Colon (tissue), 2 donors: Measurements from ENCODE around the gene FCMR.

Experiments
- FAIRE-seq: peaks from 2 replicates; lab custom pipeline; 2012; peaks lifted over from hg19 to GRCh38; lab: Jason Lieb, UNC
- donor health status: control.
- donor health status: control.

The FCMR gene, protein sequence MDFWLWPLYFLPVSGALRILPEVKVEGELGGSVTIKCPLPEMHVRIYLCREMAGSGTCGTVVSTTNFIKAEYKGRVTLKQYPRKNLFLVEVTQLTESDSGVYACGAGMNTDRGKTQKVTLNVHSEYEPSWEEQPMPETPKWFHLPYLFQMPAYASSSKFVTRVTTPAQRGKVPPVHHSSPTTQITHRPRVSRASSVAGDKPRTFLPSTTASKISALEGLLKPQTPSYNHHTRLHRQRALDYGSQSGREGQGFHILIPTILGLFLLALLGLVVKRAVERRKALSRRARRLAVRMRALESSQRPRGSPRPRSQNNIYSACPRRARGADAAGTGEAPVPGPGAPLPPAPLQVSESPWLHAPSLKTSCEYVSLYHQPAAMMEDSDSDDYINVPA

GRCh38 chr1:206921772-206922265 is at the start of gene FCMR:
Gene FCMR (minus strand): TSS chr1:206921941. CDS start chr1:206921854, 87 bp downstream.
- no peak for FAIRE-seq

DNA sequence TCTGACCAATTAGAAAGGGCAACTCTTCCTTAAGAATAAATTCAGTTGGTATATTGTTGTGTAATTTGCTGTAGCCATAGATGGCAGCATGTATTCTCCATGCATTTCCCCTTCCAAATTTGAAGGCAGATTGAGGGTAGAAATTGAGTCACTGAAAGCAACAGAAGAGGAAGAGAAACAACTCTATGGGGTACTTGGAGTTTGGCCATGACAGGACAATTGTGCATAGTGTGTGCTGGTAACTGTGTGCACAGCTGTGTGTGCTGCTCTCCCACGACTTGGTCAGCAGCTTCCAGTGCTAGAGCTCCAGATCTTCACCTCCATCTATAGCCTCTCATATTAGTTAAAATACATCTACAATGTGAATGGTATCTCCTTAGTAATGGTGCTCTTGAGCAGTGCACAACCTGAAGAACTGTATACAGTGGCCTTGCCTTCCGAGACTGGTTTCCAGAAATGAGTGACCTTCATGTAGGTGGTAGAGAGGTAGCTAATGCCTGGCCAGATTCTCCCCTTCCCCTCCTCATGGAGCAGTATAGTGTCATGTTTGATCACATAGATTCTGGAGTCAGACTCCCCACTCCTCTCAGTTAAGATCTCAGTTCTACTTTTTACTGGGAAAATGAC is 49.4 kb upstream of the FCMR start:
- FAIRE-seq = no peak

DNA sequence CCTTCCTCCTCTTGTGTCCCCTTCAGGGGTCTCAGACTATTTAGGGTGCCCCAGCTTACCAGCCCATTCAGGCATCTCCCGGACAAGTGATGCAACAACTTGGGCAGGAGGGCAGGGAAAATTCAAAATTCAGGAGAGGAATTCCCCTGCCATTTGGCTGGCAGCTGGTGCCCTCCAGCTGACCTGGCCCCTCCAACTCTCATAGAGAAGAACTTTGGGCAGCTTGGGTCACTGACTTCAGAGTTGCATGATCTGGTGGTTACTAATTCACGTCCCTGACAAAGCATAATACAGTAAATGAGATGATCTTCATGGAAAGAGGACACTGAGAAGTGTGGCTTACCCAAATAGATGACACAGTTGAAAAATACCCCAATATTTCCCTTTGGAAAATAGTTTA is 48.7 kb upstream of the FCMR start, which contains the start of gene FCAMR:
Gene FCAMR, minus strand, starts transcription at position 15 of the 400 bp plus-strand sequence. CDS start 335 bp downstream, outside the sequence.
- FAIRE-seq = no peak

GRCh38 chr1:206969090-206969489 is 47.3 kb upstream of the FCMR start:
- FAIRE-seq = no peak

- FAIRE-seq = no peak
Measured at GRCh38 chr1:206967096-206967849, 45.5 kb upstream of the FCMR start.

DNA sequence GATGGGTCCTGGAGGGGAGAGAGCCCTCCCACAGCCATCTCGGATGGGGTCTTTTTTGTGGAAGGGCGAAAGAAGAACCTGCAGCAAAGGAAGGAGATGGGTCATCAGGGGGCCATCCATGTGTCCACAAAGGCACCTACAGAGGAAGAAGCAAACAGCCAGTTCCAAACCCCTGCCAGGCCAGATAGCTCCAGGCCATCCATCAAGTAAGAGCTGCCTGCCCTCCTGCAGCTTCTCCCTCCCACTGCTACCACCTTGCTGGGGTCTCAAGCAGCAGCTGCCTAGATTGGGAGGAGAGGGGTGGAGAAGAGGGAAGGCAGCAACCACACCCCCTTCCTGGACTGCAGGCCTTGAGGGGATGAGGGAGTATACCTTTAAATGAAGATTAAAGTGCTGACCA is 44.0 kb upstream of the FCMR start:
- FAIRE-seq = no peak

- no peak for FAIRE-seq
Measured at GRCh38 chr1:206963740-206964139, 42.0 kb upstream of the FCMR start.

GRCh38 chr1:206963119-206963712 is 41.5 kb upstream of the FCMR start:
- no peak for FAIRE-seq

DNA sequence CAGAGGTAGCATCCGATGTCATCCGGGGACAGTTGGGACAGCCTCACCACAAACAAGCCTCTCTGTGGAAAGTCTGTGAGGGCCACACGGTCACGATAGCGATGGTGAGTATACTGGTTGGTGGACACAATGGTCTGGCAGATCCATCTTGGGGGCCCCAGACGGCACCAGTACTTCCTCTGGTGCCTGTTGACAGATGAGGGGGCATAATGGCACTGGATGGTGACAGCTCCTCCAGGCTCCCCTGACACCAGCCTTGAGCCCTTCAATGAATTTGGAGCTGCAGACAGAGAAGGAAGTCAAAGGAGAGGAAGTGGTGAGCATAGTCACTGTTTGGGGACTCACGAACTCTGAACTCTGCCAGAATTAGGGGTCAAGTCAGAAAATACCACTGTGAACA is 40.5 kb upstream of the FCMR start:
- FAIRE-seq = no peak

- no peak for FAIRE-seq
Measured at GRCh38 chr1:206961668-206962067, 39.9 kb upstream of the FCMR start.

- FAIRE-seq = no peak
Measured at GRCh38 chr1:206960676-206961386, 39.1 kb upstream of the FCMR start.

GRCh38 chr1:206958144-206958543 is 36.4 kb upstream of the FCMR start:
- no peak for FAIRE-seq

DNA sequence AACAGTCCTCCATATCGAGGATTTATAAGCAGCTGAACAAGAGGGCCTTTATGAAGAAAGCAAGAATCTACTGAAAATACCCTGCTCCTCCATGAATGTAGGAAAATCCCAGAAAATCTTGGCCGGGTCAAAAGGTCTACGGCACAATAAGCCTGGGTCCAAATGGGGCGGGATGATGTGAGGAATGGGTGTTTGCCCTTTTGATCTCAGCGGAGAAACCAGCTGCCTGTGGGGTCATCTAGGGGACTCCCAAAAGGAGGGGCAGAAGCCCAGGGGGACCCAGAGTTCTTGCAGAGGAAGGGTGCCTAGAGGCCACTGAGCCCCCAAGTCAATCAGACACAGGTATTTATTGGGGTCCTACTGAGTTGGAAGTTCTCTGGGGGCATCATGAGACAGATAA is 35.9 kb upstream of the FCMR start:
- no peak for FAIRE-seq

DNA sequence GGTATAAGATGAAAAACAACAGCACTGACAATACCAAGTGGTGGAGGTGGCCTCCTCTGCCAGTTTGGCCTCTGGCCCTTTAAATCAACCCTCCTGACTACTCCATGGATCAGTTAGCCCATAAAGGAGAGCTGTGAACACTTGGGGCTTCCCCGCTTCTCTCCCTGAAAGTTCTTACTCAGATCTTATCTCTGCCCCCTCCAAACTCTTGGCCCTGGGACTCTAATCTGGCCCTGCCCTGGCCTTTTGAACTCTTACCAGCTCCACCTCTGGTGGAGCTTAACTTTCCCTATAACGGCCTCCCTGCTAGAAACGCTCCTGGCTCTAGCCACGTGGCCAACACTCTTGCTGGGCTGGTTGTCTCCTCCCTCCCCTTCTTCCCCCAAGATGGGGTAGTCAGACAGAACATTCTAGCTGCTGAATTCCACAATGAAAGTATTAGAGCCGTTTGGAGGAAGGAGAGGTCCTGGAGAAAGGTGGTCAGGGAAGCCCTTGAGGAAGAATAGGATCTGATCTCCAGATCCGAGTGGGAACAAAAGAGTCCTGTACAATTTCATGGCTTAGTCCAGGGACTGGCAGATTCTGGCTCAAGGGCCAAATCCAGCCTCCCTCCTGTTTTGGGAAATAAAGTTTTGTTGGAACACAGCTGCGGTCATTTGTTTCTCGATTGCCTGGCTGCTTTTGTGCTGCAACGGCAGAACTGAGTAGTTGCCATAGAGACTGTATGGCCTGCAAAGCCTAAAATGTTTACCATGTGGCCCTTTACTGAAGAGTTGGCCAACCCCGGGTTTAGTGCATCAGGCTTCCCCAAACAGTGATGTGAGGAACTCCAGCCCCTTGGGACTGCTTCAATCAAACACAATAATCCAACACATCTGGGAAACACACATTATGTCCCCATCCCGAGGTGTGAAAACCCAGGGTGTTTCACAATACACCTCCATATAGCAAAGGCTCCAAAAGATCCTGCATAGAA is 34.0 kb upstream of the FCMR start:
- no peak for FAIRE-seq

DNA sequence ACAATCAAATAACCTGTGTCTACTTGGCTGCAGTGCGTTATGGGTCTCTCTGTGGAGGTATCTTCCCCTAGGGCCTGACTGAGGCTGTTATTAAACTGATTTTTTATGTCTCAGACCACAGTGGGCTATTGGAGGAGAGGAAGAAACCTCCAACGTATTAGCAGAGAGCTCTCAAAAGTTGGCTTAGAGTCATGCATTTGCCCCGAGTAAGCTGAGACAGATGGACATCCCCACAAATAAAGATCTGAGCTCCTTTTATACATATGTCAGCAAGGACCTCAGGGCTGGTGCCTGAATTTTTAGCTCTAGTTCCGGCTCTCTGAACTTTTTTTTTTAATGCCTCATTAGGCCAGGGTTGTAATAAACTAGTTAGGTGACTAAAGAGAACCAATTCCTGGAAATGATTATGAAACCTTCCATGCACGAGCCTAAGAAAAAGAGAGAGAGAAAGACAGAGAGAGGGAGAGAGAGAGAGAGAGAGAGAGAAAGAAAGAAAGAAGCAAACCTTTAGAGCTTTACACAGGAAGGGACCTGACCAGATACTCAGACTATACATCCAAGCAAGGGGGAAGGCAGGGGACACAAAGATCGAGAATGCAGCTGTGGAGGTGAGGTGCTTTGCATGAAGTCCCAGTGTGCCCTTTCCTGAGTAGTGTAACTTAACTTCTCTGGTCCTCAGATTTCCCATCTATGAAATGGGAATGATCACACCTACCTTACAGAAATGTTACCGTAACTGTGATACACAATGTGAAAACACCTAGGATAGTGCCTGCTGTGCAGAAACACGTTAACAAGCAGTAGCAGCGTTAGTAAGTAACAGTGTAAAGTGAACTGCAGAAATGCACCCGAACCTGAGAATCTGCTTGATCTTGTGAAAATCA is 33.0 kb upstream of the FCMR start:
- FAIRE-seq = no peak

- FAIRE-seq = no peak
Measured at GRCh38 chr1:206953626-206954025, 31.9 kb upstream of the FCMR start.

- FAIRE-seq = no peak
Measured at GRCh38 chr1:206953126-206953525, 31.4 kb upstream of the FCMR start.

- no peak for FAIRE-seq
Measured at GRCh38 chr1:206952171-206952570, 30.4 kb upstream of the FCMR start.

DNA sequence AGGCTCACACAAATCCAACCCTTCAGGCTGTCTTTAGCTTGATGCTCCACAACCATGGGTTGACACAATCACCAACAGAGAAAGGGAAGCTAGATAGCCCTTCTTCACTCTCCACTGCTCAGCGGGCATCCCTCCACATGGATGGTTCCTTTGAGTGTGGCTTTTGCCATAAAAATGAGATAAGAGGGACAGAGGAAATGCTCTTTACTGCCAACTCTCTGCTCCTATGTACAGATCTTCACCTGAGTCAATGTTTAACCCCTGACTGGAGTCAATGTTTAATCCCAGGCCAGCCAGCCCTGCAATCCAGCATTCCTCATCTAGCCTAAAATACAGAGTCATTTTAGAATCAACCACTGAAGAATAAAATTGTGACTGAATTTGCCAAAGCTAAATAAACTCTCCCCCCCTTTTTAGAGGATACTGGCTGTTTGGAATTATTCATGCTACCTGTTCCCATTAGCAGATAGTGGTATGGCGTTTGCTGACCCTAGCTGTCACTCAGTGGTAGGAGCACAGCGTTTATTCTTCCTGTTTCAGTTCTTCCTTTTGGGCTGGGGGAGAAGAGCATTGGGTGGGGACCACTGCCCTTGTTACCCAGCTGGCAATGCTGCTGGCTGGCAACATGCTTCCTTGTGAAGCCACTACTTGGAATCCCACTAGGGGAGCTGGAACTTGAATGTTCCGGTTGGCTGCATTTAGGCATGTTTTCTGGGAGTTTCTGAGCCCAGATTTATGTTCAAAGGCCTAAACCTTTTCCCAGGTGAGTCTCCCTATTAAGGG is 29.8 kb upstream of the FCMR start:
- no peak for FAIRE-seq
